ENCODE data around the gene PADI4. TPM values are rescaled to one million over a fixed set of nuclear protein-coding genes. Genes with fewer than 3 reads are reported as not detected.

PADI4 gene
- total and polyA plus RNA-seq, 2 donors (not counting 3 experiments of a cell fraction or from before 2014, with no cell fraction given): not detected

GRCh38 chr1:17290553-17290952 lies 17.4 kb upstream of the PADI4 start:
- Histone ChIP-seq H3K9ac (replicated peaks; ENCODE audit: extremely low read depth, insufficient read depth, low read length) (no peak overlapping the region), H3K4me1 (ENCODE audit: control insufficient read depth, extremely low read depth, insufficient read depth, low read length) (peaks cover 4% of the 10 kb centered on the region), H3K4me3 (replicated peaks in 1 of 3; ENCODE audit: insufficient read depth in 1 of 3, low read depth in 1 of 3, low read length in 3 of 3) (no peak overlapping the region), H3K9me1 (replicated peaks; ENCODE audit: control insufficient read depth, extremely low read depth, insufficient read depth, low read length) (no peaks in the 10 kb centered on the region), H3K27me3 (ENCODE audit: control insufficient read depth in 2 of 2, insufficient read depth in 2 of 2, low read length in 2 of 2) (no peaks in the 10 kb centered on the region), H3K36me3 (ENCODE audit: control insufficient read depth in 2 of 2, extremely low read depth in 1 of 2, insufficient read depth in 2 of 2, low read length in 2 of 2) (no peaks in the 10 kb centered on the region), H3K27ac (ENCODE audit: insufficient read depth, low read depth, low read length) (no peak overlapping the region), H3K79me2 (ENCODE audit: control insufficient read depth, insufficient read depth, low read length) (no peaks in the 10 kb centered on the region), H3K4me2 (ENCODE audit: insufficient read depth, low read length) (no peak overlapping the region), H2AFZ (ENCODE audit: low read depth, low read length) (no peak overlapping the region), H3K9me3 (replicated peaks; ENCODE audit: control insufficient read depth, insufficient read depth, low read length) (no peaks in the 10 kb centered on the region), H4K20me1 (replicated peaks; ENCODE audit: control insufficient read depth, extremely low read depth, insufficient read depth, low read length) (no peaks in the 10 kb centered on the region)
- intact Hi-C loops (cut with micrococcal nuclease) (no loop called here), dilution Hi-C loops (cut with MboI; ENCODE audit: extremely low pct_ligation_motif_present, low sequenced_read_pairs) (no loop called here)
- TF ChIP-seq FOS (IDR thresholded peaks at IDR 0.05; ENCODE audit: borderline replicate concordance, insufficient read depth, low read length) (no peak), GATA2 (IDR thresholded peaks at IDR 0.05; ENCODE audit: insufficient read depth, insufficient read length, low read depth, low read length) (no peak), JUN (IDR thresholded peaks at IDR 0.05; ENCODE audit: borderline replicate concordance, insufficient read depth, insufficient read length, low read depth) (no peak), POLR2AphosphoS5 (IDR thresholded peaks at IDR 0.05; ENCODE audit: insufficient read depth, low read depth, low read length) (no peak)
- no TSS peak for BruUV-seq (replicated peaks)
- FAIRE-seq (no peak), DNase-seq (ENCODE audit: low read depth, low spot score) (no peak)
- POLR2A ChIA-PET: no interaction called here
- CTCF ChIA-PET: no interaction called here

GRCh38 chr1:17292299-17293160 lies 15.5 kb upstream of the PADI4 start:
- H3K4me1 ChIP-seq (ENCODE audit: control insufficient read depth, extremely low read depth, insufficient read depth, low read length): peaks cover 4% of the 10 kb centered on the region
- no peaks in the 10 kb centered on the region for H3K79me2 ChIP-seq (ENCODE audit: control insufficient read depth, insufficient read depth, low read length)
- CTCF ChIA-PET: no interaction called here
- no peaks in the 10 kb centered on the region for H3K36me3 ChIP-seq (ENCODE audit: control insufficient read depth in 2 of 2, extremely low read depth in 1 of 2, insufficient read depth in 2 of 2, low read length in 2 of 2)
- no peak overlapping the region for H3K27ac ChIP-seq (ENCODE audit: insufficient read depth, low read depth, low read length)
- no peak overlapping the region for H3K9ac ChIP-seq (replicated peaks; ENCODE audit: extremely low read depth, insufficient read depth, low read length)
- H4K20me1 ChIP-seq (replicated peaks; ENCODE audit: control insufficient read depth, extremely low read depth, insufficient read depth, low read length): no peaks in the 10 kb centered on the region
- FAIRE-seq: no peak
- dilution Hi-C loops (cut with MboI; ENCODE audit: extremely low pct_ligation_motif_present, low sequenced_read_pairs): no loop called here
- no TSS peak for BruUV-seq (replicated peaks)
- no peak for TF ChIP-seq JUN (IDR thresholded peaks at IDR 0.05; ENCODE audit: borderline replicate concordance, insufficient read depth, insufficient read length, low read depth)
- TF ChIP-seq FOS (IDR thresholded peaks at IDR 0.05; ENCODE audit: borderline replicate concordance, insufficient read depth, low read length): no peak
- no peak for TF ChIP-seq POLR2AphosphoS5 (IDR thresholded peaks at IDR 0.05; ENCODE audit: insufficient read depth, low read depth, low read length)
- TF ChIP-seq MYC (IDR thresholded peaks at IDR 0.05; ENCODE audit: low read depth, low read length): no peak
- TF ChIP-seq MAX (IDR thresholded peaks at IDR 0.05; ENCODE audit: insufficient read depth, insufficient read length): no peak
- TF ChIP-seq GATA2 (IDR thresholded peaks at IDR 0.05; ENCODE audit: insufficient read depth, insufficient read length, low read depth, low read length): no peak
- no peak for TF ChIP-seq CTCF (IDR thresholded peaks at IDR 0.05; ENCODE audit: extremely low read depth in 1 of 2, insufficient read depth in 1 of 2, low read depth in 1 of 2, low read length in 2 of 2)
- no peak for TF ChIP-seq POLR2A (IDR thresholded peaks at IDR 0.05; ENCODE audit: low read depth, low read length)
- TF ChIP-seq EZH2 (IDR thresholded peaks at IDR 0.05; ENCODE audit: borderline replicate concordance, low read depth, low read length, severe bottlenecking): no peak
- DNase-seq (ENCODE audit: low read depth, low spot score): no peak
- no peaks in the 10 kb centered on the region for H3K9me1 ChIP-seq (replicated peaks; ENCODE audit: control insufficient read depth, extremely low read depth, insufficient read depth, low read length)
- intact Hi-C loops (cut with micrococcal nuclease): no loop called here
- H3K9me3 ChIP-seq (replicated peaks; ENCODE audit: control insufficient read depth, insufficient read depth, low read length): no peaks in the 10 kb centered on the region
- H2AFZ ChIP-seq (ENCODE audit: low read depth, low read length): no peak overlapping the region
- H3K4me2 ChIP-seq (ENCODE audit: insufficient read depth, low read length): no peak overlapping the region
- POLR2A ChIA-PET: no interaction called here
- H3K27me3 ChIP-seq (ENCODE audit: control insufficient read depth in 2 of 2, insufficient read depth in 2 of 2, low read length in 2 of 2): no peaks in the 10 kb centered on the region
- no peak overlapping the region for H3K4me3 ChIP-seq (replicated peaks in 1 of 3; ENCODE audit: insufficient read depth in 1 of 3, low read depth in 1 of 3, low read length in 3 of 3)
